ENCODE results near the gene ATAD3A. TPM values are rescaled to one million over a fixed set of nuclear protein-coding genes. Genes with fewer than 3 reads are reported as not detected.

The ATAD3A gene
- total and polyA plus RNA-seq, 9 of the 15 experiments (the other 6 are each of a cell fraction or from before 2014, with no cell fraction given) = 0.10 to 173 (median 36.7) TPM

DNA sequence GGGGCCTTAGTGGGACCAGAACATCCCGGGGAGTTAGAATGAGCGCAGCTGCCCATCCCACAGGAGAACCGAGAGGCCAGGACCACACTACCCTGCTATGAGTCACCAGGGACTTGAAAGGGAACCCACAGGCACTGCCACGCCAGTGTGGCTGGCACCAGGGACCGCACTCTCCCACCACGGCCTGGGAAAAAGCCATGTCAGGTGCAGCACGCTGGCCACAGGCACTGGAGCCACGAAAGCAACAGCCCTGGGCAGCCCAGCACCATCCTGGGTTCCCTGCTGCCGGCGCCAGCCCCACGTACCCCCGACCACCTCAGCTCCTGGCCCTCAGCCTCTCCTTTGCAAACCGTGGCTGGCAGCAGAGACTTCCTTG lies 42.6 kb downstream of the ATAD3A start (continued):
- TF ChIP-seq ZBTB5 (IDR thresholded peaks at IDR 0.05) (no peak), PHF8 (IDR thresholded peaks at IDR 0.05; ENCODE audit: borderline replicate concordance, low read length) (no peak), ELF1 (tag; IDR thresholded peaks at IDR 0.05) (no peak), ARID3B (CRISPR knock-in tag; IDR thresholded peaks at IDR 0.05; ENCODE audit: borderline replicate concordance) (no peak), KDM2B (CRISPR knock-in tag; IDR thresholded peaks at IDR 0.05) (no peak), EP300 (IDR thresholded peaks at IDR 0.05; ENCODE audit: low read length) (no peak), MYBL2 (IDR thresholded peaks at IDR 0.05; ENCODE audit: low read depth) (no peak), MYBL2 (CRISPR knock-in tag; IDR thresholded peaks at IDR 0.05; ENCODE audit: borderline replicate concordance) (0 out of 2 replicates have a peak, but pooled peaks have one; percentile 14), DPF2 (IDR thresholded peaks at IDR 0.05) (no peak), ZNF384 (IDR thresholded peaks at IDR 0.05; ENCODE audit: low read depth, low read length) (no peak), EGR1 (conservative IDR thresholded peaks at IDR 0.05) (no peak), SREBF2 (CRISPR knock-in tag; IDR thresholded peaks at IDR 0.05) (no peak), POLR2H (tag; IDR thresholded peaks at IDR 0.05; ENCODE audit: low read depth) (no peak), ARID4B (CRISPR knock-in tag; IDR thresholded peaks at IDR 0.05) (no peak), CREB3 (tag; conservative IDR thresholded peaks at IDR 0.05; ENCODE audit: low read depth) (no peak), NFIX (CRISPR knock-in tag; IDR thresholded peaks at IDR 0.05; ENCODE audit: low read depth) (no peak)
- TF ChIP-seq, protein P1, sequence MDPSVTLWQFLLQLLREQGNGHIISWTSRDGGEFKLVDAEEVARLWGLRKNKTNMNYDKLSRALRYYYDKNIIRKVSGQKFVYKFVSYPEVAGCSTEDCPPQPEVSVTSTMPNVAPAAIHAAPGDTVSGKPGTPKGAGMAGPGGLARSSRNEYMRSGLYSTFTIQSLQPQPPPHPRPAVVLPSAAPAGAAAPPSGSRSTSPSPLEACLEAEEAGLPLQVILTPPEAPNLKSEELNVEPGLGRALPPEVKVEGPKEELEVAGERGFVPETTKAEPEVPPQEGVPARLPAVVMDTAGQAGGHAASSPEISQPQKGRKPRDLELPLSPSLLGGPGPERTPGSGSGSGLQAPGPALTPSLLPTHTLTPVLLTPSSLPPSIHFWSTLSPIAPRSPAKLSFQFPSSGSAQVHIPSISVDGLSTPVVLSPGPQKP (CRISPR knock-in tag; IDR thresholded peaks at IDR 0.05) = no peak

Measured in K562 (cell line).